Common myeloid progenitor, CD34-positive (primary cell): Measurements from ENCODE around the gene PTGER2.

ENCODE experiments used
- CTCF ChIA-PET: fragments of 350-600 bp; sonication (Branson Sonifier 250); formaldehyde crosslinking; loops from one replicate; lab custom pipeline; 2021; ENCODE audit warnings: antibody characterized with exemption; lab: Charles Lee
- POLR2A ChIA-PET: fragments of 350-600 bp; sonication (Branson Sonifier 250); formaldehyde crosslinking; loops from one replicate; lab custom pipeline; 2021; ENCODE audit warnings: antibody characterized with exemption; lab: Charles Lee
- DNase-seq, 3 donors: peaks; one replicate each; pipeline versions ENCODE4 v3.0.0 to v3.0.0-alpha.2; 2013
- H3K27ac ChIP-seq, 2 experiments: 1 replicate in 1 of 2; 2 replicates in 1 of 2; pipeline ENCODE4 v1.7.0; 2013; ENCODE audit warnings: inconsistent platforms in 2 of 2, low read length in 2 of 2, mild to moderate bottlenecking in 2 of 2, low read depth in 1 of 2, moderate library complexity in 1 of 2; ENCODE audit not compliant: severe bottlenecking in 2 of 2, insufficient read depth in 1 of 2, poor library complexity in 1 of 2
- H3K27me3 ChIP-seq, 5 experiments: replicated peaks in 2 of 5; 1 replicate in 3 of 5; 2 replicates in 2 of 5; pipeline versions ENCODE4 v1.6.1 to v1.7.0; 2013; ENCODE audit warnings: low read length in 4 of 5, mild to moderate bottlenecking in 2 of 5, moderate library complexity in 2 of 5, inconsistent platforms in 1 of 5; ENCODE audit not compliant: insufficient read depth in 5 of 5, control insufficient read depth in 4 of 5
- H3K36me3 ChIP-seq, 4 experiments: 1 replicate in 2 of 4; 2 replicates in 2 of 4; pipeline versions ENCODE4 v1.6.1 to v1.7.0; 2013; ENCODE audit warnings: low read length in 3 of 4, control low read depth in 1 of 4, mild to moderate bottlenecking in 1 of 4; ENCODE audit not compliant: control insufficient read depth in 4 of 4, insufficient read depth in 4 of 4
- H3K4me1 ChIP-seq, 4 experiments: 1 replicate in 3 of 4; 2 replicates in 1 of 4; pipeline versions ENCODE4 v1.6.1 to v1.7.1; 2013; ENCODE audit warnings: low read length in 3 of 4, mild to moderate bottlenecking in 3 of 4, control low read depth in 1 of 4, inconsistent platforms in 1 of 4, moderate library complexity in 1 of 4; ENCODE audit not compliant: control insufficient read depth in 4 of 4, insufficient read depth in 4 of 4; ENCODE audit errors: control extremely low read depth in 1 of 4
- H3K4me3 ChIP-seq, 7 experiments: 1 replicate in 4 of 7; 2 replicates in 3 of 7; pipeline versions ENCODE4 v1.5.1 to v1.7.0; 2013; ENCODE audit warnings: mild to moderate bottlenecking in 7 of 7, low read length in 6 of 7, moderate library complexity in 6 of 7, inconsistent platforms in 2 of 7, low read depth in 2 of 7, control low read depth in 1 of 7; ENCODE audit not compliant: insufficient read depth in 4 of 7, control insufficient read depth in 1 of 7; ENCODE audit errors: extremely low read depth in 1 of 7
- H3K9me3 ChIP-seq, 5 experiments: 1 replicate in 4 of 5; 2 replicates in 1 of 5; pipeline versions ENCODE4 v1.6.1 to v1.7.1; 2013; ENCODE audit warnings: low read length in 4 of 5, mild to moderate bottlenecking in 2 of 5, inconsistent platforms in 1 of 5, low read depth in 1 of 5, moderate library complexity in 1 of 5; ENCODE audit not compliant: control insufficient read depth in 4 of 5, insufficient read depth in 2 of 5; ENCODE audit errors: control extremely low read depth in 1 of 5
- WGBS: methylation state at CpG from one replicate; pipeline ENCODE4 v1.1.5; 2013; ENCODE audit not compliant: insufficient coverage; 5-methylcytosine and 5-hydroxymethylcytosine counted together

The PTGER2 gene

DNA sequence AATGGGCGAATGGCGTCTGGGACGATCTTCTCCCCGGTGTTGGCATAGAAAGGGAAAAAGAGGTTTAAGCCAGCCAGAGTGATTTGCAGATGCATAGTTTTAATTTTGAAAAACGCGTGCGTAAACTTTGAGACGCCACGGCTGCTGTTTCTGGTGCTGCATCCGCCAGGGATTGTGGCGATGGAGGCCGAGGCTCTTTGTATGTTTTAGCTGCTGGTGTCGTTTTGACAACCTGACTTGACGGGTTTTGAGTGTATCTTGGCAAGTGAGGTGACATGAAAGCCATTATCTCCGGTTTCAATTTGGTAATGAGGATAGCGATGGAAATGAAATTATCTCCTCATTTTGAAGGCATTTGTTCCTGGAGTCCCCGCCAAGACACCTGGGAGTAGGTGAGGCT, 45.0 kb upstream of the PTGER2 start:
- peaks cover 33 to 50% (median 40%) of the 10 kb centered on the region in 4 experiments for H3K4me1 ChIP-seq
- H3K4me3 ChIP-seq: peak overlapping the region in 4 of 7 experiments; percentile 61 to 75 (median 68)
- ChIA-PET POLR2A (interaction anchor here (0.6 kb wide), 1 partner anchor 282 kb away, joined by 5 read pairs; no protein-coding TSS in a partner anchor), CTCF (interaction anchor here (2.8 kb wide), 1 partner anchor 10 kb away, joined by 8 read pairs; no protein-coding TSS in a partner anchor)
- no peak overlapping the region for H3K27ac ChIP-seq
- 30% methylated on average over 15 of the region's 17 CpGs for WGBS
- H3K9me3 ChIP-seq: no peaks in the 10 kb centered on the region
- DNase-seq: peak in 1 of 3 donors; percentile 38
- no peaks in the 10 kb centered on the region for H3K36me3 ChIP-seq
- peaks cover 8 to 37% (median 26%) of the 10 kb centered on the region in 5 experiments for H3K27me3 ChIP-seq

DNA sequence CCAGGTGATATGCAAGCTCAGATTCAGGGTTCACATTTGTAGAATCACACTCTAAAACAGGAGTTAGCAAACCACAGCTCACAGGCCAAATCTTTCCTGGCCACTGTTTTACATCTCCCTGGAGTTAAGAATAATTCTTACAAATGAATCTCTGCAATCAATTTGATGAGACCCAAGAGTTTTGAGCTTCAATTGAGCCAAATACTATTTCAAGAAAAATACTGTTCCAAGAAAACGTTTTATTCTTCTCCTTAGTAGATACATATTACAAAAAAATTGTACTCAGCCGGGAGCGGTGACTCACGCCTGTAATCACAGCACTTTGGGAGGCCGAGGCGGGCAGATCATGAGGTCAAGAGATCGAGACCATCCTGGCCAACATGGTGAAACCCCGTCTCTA, 44.1 kb upstream of the PTGER2 start:
- H3K27ac ChIP-seq: no peak overlapping the region
- DNase-seq: no peak
- peaks cover 8 to 39% (median 26%) of the 10 kb centered on the region in 5 experiments for H3K27me3 ChIP-seq
- no peaks in the 10 kb centered on the region for H3K9me3 ChIP-seq
- ChIA-PET POLR2A (no interaction called here), CTCF (interaction anchor here (0.6 to 2.8 kb wide), 3 partner anchors 11 to 256 kb away, joined by 3 to 8 read pairs (median 3); no protein-coding TSS in a partner anchor)
- 100% methylated on average over 5 of the region's 8 CpGs for WGBS
- H3K36me3 ChIP-seq: no peaks in the 10 kb centered on the region
- H3K4me1 ChIP-seq: peaks cover 25 to 42% (median 38%) of the 10 kb centered on the region in 4 experiments
- H3K4me3 ChIP-seq: no peak overlapping the region

DNA sequence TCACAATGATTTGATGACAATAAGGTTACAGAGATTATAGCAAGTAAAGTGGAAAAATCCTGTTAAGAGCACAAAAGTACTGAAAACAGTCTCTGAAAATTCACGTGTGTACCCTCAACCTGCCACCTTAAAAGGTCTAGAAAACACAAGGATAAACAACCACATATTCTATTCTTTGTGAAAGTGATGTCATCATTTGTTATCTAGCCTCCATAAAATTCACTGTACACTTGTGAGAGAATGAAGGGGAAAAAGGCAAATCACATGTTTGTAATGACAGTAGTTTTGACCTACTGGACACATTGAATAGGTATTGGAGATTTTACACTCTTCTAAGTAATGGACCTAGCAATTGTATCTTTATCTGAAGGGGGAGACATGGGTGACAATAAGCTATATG, 42.6 kb upstream of the PTGER2 start:
- Histone ChIP-seq H3K4me1 (peaks cover 15 to 27% (median 24%) of the 10 kb centered on the region in 4 experiments), H3K36me3 (no peaks in the 10 kb centered on the region), H3K27ac (no peak overlapping the region), H3K9me3 (no peaks in the 10 kb centered on the region), H3K27me3 (peaks cover 8 to 39% (median 26%) of the 10 kb centered on the region in 5 experiments), H3K4me3 (no peak overlapping the region)
- WGBS: no CpG with 5 or more reads among the region's 1 CpG
- ChIA-PET POLR2A (no interaction called here), CTCF (interaction anchor here (0.6 to 2.6 kb wide), 7 partner anchors 8 to 276 kb away, joined by 3 to 10 read pairs (median 4); no protein-coding TSS in a partner anchor)
- no peak for DNase-seq

DNA sequence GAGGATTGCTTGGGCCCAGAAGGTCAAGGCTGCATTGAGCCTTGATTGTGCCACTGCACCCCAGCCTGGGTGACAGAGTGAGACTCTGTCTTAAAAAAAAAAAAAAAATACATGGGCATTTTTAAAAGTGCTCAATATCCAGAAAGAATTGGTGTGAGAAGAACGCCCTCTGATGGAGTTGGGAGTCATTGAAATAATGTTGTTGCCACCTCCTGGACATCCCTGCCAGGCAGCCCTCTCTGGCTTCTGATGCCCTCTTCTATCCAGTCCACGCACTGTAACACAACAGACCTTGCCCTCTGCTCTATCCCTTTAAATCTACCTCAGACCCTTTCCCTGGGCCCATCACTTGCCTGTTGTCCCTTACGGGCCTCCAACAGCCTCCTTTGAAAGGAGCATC, 41.7 kb upstream of the PTGER2 start:
- no peaks in the 10 kb centered on the region for H3K36me3 ChIP-seq
- ChIA-PET POLR2A (no interaction called here), CTCF (interaction anchor here (0.6 to 2.6 kb wide), 12 partner anchors 9 to 276 kb away, joined by 3 to 10 read pairs (median 4); no protein-coding TSS in a partner anchor)
- no peaks in the 10 kb centered on the region for H3K9me3 ChIP-seq
- H3K27me3 ChIP-seq: peaks cover 8 to 31% (median 24%) of the 10 kb centered on the region in 5 experiments
- H3K27ac ChIP-seq: no peak overlapping the region
- 52% methylated on average over 2 of the region's 3 CpGs for WGBS
- peak; percentile 51 to 75 (median 73) for DNase-seq
- H3K4me1 ChIP-seq: peaks cover 7 to 18% (median 16%) of the 10 kb centered on the region in 4 experiments
- no peak overlapping the region for H3K4me3 ChIP-seq

DNA sequence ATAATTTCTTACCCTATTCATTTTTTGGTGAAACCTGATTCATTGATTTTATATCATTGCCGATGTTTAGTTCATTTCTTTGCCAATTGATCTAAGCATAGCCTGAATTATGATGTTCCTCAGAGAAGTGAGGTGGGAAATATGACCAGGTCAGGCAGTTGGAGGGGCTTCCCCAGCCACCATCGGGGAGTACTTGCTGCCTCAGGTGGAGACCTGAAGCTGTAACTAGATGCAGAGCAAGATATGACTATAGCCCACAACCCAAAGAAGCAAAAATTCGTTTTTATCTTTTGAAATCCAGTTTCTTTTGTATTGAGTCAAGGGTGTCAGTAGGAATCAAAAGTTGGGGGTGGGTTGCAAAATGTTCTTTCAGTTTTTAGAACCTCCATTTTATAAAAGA, 38.7 kb upstream of the PTGER2 start:
- no peak overlapping the region for H3K4me3 ChIP-seq
- H3K27ac ChIP-seq: no peak overlapping the region
- H3K4me1 ChIP-seq: peaks cover 7 to 16% (median 12%) of the 10 kb centered on the region in 4 experiments
- POLR2A ChIA-PET: no interaction called here
- H3K27me3 ChIP-seq: peaks cover 0 to 5% (median 2%) of the 10 kb centered on the region in 5 experiments
- no peaks in the 10 kb centered on the region for H3K9me3 ChIP-seq
- DNase-seq: no peak
- CTCF ChIA-PET: interaction anchor here (1.0 to 1.2 kb wide), 2 partner anchors 10 to 230 kb away, joined by 4 to 5 read pairs; no protein-coding TSS in a partner anchor
- H3K36me3 ChIP-seq: no peaks in the 10 kb centered on the region
- no CpG with 5 or more reads among the region's 3 CpGs for WGBS

DNA sequence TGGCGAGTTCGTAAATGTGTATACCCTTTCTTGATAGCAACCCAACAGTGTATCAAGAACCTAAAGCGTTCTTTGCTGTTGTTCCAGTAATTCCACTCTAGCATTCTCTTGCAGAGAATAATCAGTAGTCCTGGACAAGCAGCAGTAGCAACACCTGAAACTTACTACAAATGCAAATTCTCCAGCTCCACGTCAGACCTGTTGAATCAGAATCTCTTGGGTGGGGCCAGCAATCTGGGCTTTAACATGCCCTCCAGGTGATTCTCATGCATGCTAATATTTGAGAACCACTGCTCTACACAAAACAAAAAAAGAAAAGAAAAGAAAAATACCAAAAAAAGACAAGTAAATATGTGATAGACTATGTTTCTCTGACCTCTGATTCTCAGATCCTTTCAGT, 36.6 kb upstream of the PTGER2 start:
- Histone ChIP-seq H3K27ac (no peak overlapping the region), H3K4me3 (no peak overlapping the region), H3K27me3 (peaks cover 0 to 2% (median 0%) of the 10 kb centered on the region in 5 experiments), H3K9me3 (no peaks in the 10 kb centered on the region), H3K36me3 (no peaks in the 10 kb centered on the region), H3K4me1 (peaks cover 9 to 25% (median 18%) of the 10 kb centered on the region in 4 experiments)
- ChIA-PET CTCF (interaction anchor here (1.0 kb wide), 1 partner anchor 23 kb away, joined by 3 read pairs; no protein-coding TSS in a partner anchor), POLR2A (no interaction called here)
- DNase-seq: no peak
- WGBS: 100% methylated on average over 2 of the region's 4 CpGs

DNA sequence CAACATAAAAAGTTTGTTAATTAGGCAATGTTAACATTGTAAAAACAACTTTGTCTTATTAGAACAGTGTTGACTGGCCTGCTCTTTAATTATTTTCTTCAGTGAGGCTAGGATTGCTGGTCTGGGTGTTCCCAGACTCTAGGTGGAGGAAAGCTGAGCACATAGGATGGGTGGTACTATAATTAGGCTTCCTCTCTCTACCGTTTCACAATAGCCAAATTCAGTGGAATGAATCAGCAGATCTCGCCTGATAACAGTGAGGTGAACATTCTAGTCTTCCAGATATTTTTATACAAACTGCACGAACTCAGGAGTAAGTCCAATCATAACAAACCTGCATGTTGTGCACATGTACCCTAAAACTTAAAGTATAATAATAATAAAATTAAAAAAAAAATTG, 34.7 kb upstream of the PTGER2 start:
- ChIA-PET POLR2A (no interaction called here), CTCF (interaction anchor here (0.6 to 1.1 kb wide), 4 partner anchors 19 to 284 kb away, joined by 3 read pairs; no protein-coding TSS in a partner anchor)
- no peaks in the 10 kb centered on the region for H3K27me3 ChIP-seq
- peaks cover 9 to 25% (median 18%) of the 10 kb centered on the region in 4 experiments for H3K4me1 ChIP-seq
- peak; percentile 61 to 82 (median 77) for DNase-seq
- no peaks in the 10 kb centered on the region for H3K36me3 ChIP-seq
- H3K9me3 ChIP-seq: no peaks in the 10 kb centered on the region
- peak overlapping the region in 3 of 7 experiments; percentile 9 to 25 (median 14) for H3K4me3 ChIP-seq
- no peak overlapping the region for H3K27ac ChIP-seq
- no CpG with 5 or more reads among the region's 3 CpGs for WGBS
